ENCODE data around the gene EPS15. TPM values are rescaled to one million over a fixed set of nuclear protein-coding genes. Genes with fewer than 3 reads are reported as not detected.
A peak's percentile ranks its signal among the peaks of the same experiment; 100 is the strongest.

Gene EPS15
- total RNA-seq, 3 donors from 2014 or later, result 50.0 to 85.5 (median 54.0) TPM

DNA sequence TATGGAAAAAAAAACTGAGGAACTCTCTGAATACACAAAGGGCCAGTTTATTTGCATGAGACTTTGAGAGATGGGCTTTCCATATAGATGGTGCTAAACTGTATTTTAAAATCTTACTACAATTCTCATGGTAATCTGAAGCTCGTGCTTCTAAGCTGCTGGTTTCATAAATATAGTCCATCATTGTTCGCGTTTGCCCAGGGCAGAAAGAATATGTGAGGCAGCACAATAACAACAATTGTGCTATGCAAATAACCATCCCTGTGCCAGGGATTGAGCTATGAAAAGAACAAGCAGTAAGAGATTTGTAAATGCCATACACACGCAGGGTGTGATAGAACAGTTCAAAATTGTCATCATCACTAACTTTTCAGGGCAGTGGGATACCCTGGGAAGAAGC lies 4.9 kb upstream of the EPS15 start:
- Histone ChIP-seq H3K36me3 (ENCODE audit: low read depth) (no peaks in the 10 kb centered on the region), H3K9me3 (no peaks in the 10 kb centered on the region), H3K4me1 (ENCODE audit: low read depth) (peaks cover 8% of the 10 kb centered on the region), H3K4me3 (no peak overlapping the region)
- no peak for TF ChIP-seq CTCF (IDR thresholded peaks at IDR 0.05)
- ATAC-seq, result no peak
- intact Hi-C loops (cut with DNase I, micrococcal nuclease), result no loop called here
- no peak for DNase-seq

GRCh38 chr1:51520700-51521248 lies 1.7 kb upstream of the EPS15 start:
- Histone ChIP-seq H3K36me3 (ENCODE audit: low read depth) (no peaks in the 10 kb centered on the region), H3K4me1 (ENCODE audit: low read depth) (peaks cover 25% of the 10 kb centered on the region), H3K9me3 (no peaks in the 10 kb centered on the region), H3K4me3 (no peak overlapping the region)
- intact Hi-C loops (cut with DNase I, micrococcal nuclease), result no loop called here
- no peak for DNase-seq
- no peak for ATAC-seq
- no peak for TF ChIP-seq CTCF (IDR thresholded peaks at IDR 0.05)

GRCh38 chr1:51519865-51520699 lies 1.0 kb upstream of the EPS15 start:
- no peak for TF ChIP-seq CTCF (IDR thresholded peaks at IDR 0.05)
- Histone ChIP-seq H3K36me3 (ENCODE audit: low read depth) (no peaks in the 10 kb centered on the region), H3K4me3 (no peak overlapping the region), H3K9me3 (no peaks in the 10 kb centered on the region), H3K4me1 (ENCODE audit: low read depth) (peaks cover 29% of the 10 kb centered on the region)
- intact Hi-C loops (cut with DNase I, micrococcal nuclease), result no loop called here
- peak; percentile 31 for ATAC-seq
- peak in 1 of 3 donors; percentile 22 for DNase-seq

- peak; percentile 74 for ATAC-seq
- intact Hi-C loops (cut with DNase I, micrococcal nuclease), result no loop called here
- no peaks in the 10 kb centered on the region for H3K36me3 ChIP-seq (ENCODE audit: low read depth)
- TF ChIP-seq CTCF (IDR thresholded peaks at IDR 0.05), result no peak
- DNase-seq, result peak; percentile 70 to 87 (median 85)
- peaks cover 36% of the 10 kb centered on the region for H3K4me1 ChIP-seq (ENCODE audit: low read depth)
- no peaks in the 10 kb centered on the region for H3K9me3 ChIP-seq
- peak overlapping the region; percentile 67 for H3K4me3 ChIP-seq
These were observed 449 bp downstream of the EPS15 start for GRCh38 chr1:51518586-51519047.

- intact Hi-C loops (cut with DNase I, micrococcal nuclease), result no loop called here
These were observed 957 bp downstream of the EPS15 start for GRCh38 chr1:51518033-51518585.

More at GRCh38 chr1:51518033-51518585, 957 bp downstream of the EPS15 start:
- Histone ChIP-seq H3K4me1 (ENCODE audit: low read depth) (peaks cover 36% of the 10 kb centered on the region), H3K36me3 (ENCODE audit: low read depth) (no peaks in the 10 kb centered on the region), H3K4me3 (peak overlapping the region; percentile 67), H3K9me3 (no peaks in the 10 kb centered on the region)
- ATAC-seq, result peak; percentile 79
- peak; percentile 80 to 85 (median 81) for DNase-seq
- TF ChIP-seq CTCF (IDR thresholded peaks at IDR 0.05), result no peak

Data from mucosa of descending colon (tissue), 3 donors.